MCF 10A (cell line): ENCODE measurements around the gene FAM221B. TPM values are rescaled to one million over a fixed set of nuclear protein-coding genes. Genes with fewer than 3 reads are reported as not detected.
A peak's percentile ranks its signal among the peaks of the same experiment; 100 is the strongest.

ENCODE experiments used
- BruUV-seq: library from RNA; stranded (reverse); fragments of 400-500 nt; replicated peaks from 2 replicates; lab custom pipeline; 2021; lab: Mats Ljungman, UMichigan
- CTCF ChIA-PET: fragments of 300-600 bp; sonication (Branson Sonifier 250); formaldehyde crosslinking; extraction: SDS; loops from one replicate; lab custom pipeline; 2021; ENCODE audit warnings: antibody characterized with exemption, inconsistent platforms; lab: Yijun Ruan, JAX
- POLR2A ChIA-PET: fragments of 300-600, 350-650 bp; sonication (Branson Sonifier 250); formaldehyde crosslinking; extraction: SDS; loops from one replicate; lab custom pipeline; 2020; ENCODE audit warnings: antibody characterized with exemption, inconsistent platforms; lab: Yijun Ruan, JAX
- DNase-seq: peaks from one replicate; pipeline ENCODE4 v3.0.0-alpha.2; 2018; ENCODE audit not compliant: unreplicated experiment
- H3K27ac Mint-ChIP-seq: one replicate; pipeline ENCODE4 v1.8.0; 2022; ENCODE audit warnings: mild to moderate bottlenecking, low read depth, mixed read lengths; ENCODE audit not compliant: unreplicated experiment
- H3K27me3 Mint-ChIP-seq: one replicate; pipeline ENCODE4 v1.8.0; 2022; ENCODE audit warnings: mixed read lengths; ENCODE audit not compliant: insufficient read depth, unreplicated experiment
- H3K36me3 Mint-ChIP-seq: one replicate; pipeline ENCODE4 v1.8.0; 2022; ENCODE audit warnings: mild to moderate bottlenecking, moderate library complexity, mixed read lengths; ENCODE audit not compliant: insufficient read depth, unreplicated experiment
- H3K4me1 Mint-ChIP-seq: one replicate; pipeline ENCODE4 v1.8.0; 2022; ENCODE audit warnings: mixed read lengths; ENCODE audit not compliant: insufficient read depth, unreplicated experiment
- H3K4me3 Mint-ChIP-seq: one replicate; pipeline ENCODE4 v1.8.0; 2022; ENCODE audit warnings: mild to moderate bottlenecking, moderate library complexity, mixed read lengths; ENCODE audit not compliant: unreplicated experiment
- H3K9me3 Mint-ChIP-seq: one replicate; pipeline ENCODE4 v1.8.0; 2022; ENCODE audit warnings: mixed read lengths; ENCODE audit not compliant: unreplicated experiment
- CTCF ChIP-seq: fragments of 200-600 bp; IDR thresholded peaks from one replicate; pipeline ENCODE4 v1.8.0; 2022; ENCODE audit warnings: antibody characterized with exemption, mild to moderate bottlenecking; ENCODE audit not compliant: unreplicated experiment
- intact Hi-C: fragments of 100-400 bp; cut with micrococcal nuclease; formaldehyde crosslinking; loops from 2 replicates; pipeline ENCODE4 v1.14.1; 2022
- total RNA-seq: library from RNA; stranded (reverse); gene quantifications from 2 replicates; pipeline ENCODE4 v1.2.3, GENCODE V29; 2022

Gene FAM221B
- total RNA-seq, 1 experiment from 2014 or later: not detected

GRCh38 chr9:35839926-35840325, 11.4 kb upstream of the FAM221B start:
- no peak for TF ChIP-seq CTCF
- no peaks in the 10 kb centered on the region for H3K36me3 Mint-ChIP-seq
- DNase-seq: no peak
- no TSS peak for BruUV-seq
- peaks cover 10% of the 10 kb centered on the region for H3K27me3 Mint-ChIP-seq
- no peak overlapping the region for H3K4me3 Mint-ChIP-seq
- intact Hi-C loops: no loop called here
- peaks cover 7% of the 10 kb centered on the region for H3K4me1 Mint-ChIP-seq
- H3K27ac Mint-ChIP-seq: no peak overlapping the region
- no peaks in the 10 kb centered on the region for H3K9me3 Mint-ChIP-seq
- CTCF ChIA-PET: interaction anchor here (0.6 to 1.3 kb wide), 2 partner anchors 43 to 90 kb away, joined by 3 read pairs; no protein-coding TSS in a partner anchor
- POLR2A ChIA-PET: no interaction called here

- DNase-seq: no peak
- Mint-ChIP-seq H3K27me3 (peaks cover 10% of the 10 kb centered on the region), H3K4me1 (peaks cover 6% of the 10 kb centered on the region), H3K4me3 (no peak overlapping the region), H3K9me3 (no peaks in the 10 kb centered on the region), H3K27ac (no peak overlapping the region), H3K36me3 (no peaks in the 10 kb centered on the region)
- no TSS peak for BruUV-seq
- POLR2A ChIA-PET: interaction anchor here (1.6 kb wide), 1 partner anchor 21 kb away, joined by 3 read pairs; no protein-coding TSS in a partner anchor
- intact Hi-C loops: no loop called here
- CTCF ChIA-PET: interaction anchor here (0.7 to 2.1 kb wide), 4 partner anchors 9 to 46 kb away, joined by 3 to 10 read pairs (median 6); no protein-coding TSS in a partner anchor
- TF ChIP-seq CTCF: no peak
Measured at GRCh38 chr9:35836595-35836994, 8.1 kb upstream of the FAM221B start.

- no peak overlapping the region for H3K27ac Mint-ChIP-seq
- no peaks in the 10 kb centered on the region for H3K9me3 Mint-ChIP-seq
- peaks cover 10% of the 10 kb centered on the region for H3K27me3 Mint-ChIP-seq
- no peak for DNase-seq
- TF ChIP-seq CTCF: no peak
- intact Hi-C loops: no loop called here
- ChIA-PET CTCF (interaction anchor here (0.6 to 2.1 kb wide), 6 partner anchors 8 to 106 kb away, joined by 3 to 10 read pairs (median 4); no protein-coding TSS in a partner anchor), POLR2A (interaction anchor here (0.8 to 1.6 kb wide), 2 partner anchors 21 to 22 kb away, joined by 3 to 6 read pairs; partner anchors contain the start of gene HINT2)
- no peaks in the 10 kb centered on the region for H3K36me3 Mint-ChIP-seq
- H3K4me1 Mint-ChIP-seq: peaks cover 6% of the 10 kb centered on the region
- BruUV-seq: no TSS peak
- H3K4me3 Mint-ChIP-seq: no peak overlapping the region
Measured at GRCh38 chr9:35835766-35836165, 7.2 kb upstream of the FAM221B start.

- TF ChIP-seq CTCF: no peak
- CTCF ChIA-PET: interaction anchor here (0.6 to 2.1 kb wide), 8 partner anchors 9 to 107 kb away, joined by 3 to 10 read pairs (median 4); no protein-coding TSS in a partner anchor
- no TSS peak for BruUV-seq
Measured at GRCh38 chr9:35835216-35835632, 6.7 kb upstream of the FAM221B start.

More at GRCh38 chr9:35835216-35835632, 6.7 kb upstream of the FAM221B start:
- H3K36me3 Mint-ChIP-seq: no peaks in the 10 kb centered on the region
- peaks cover 10% of the 10 kb centered on the region for H3K27me3 Mint-ChIP-seq
- POLR2A ChIA-PET: interaction anchor here (0.8 kb wide), 1 partner anchor 21 kb away, joined by 6 read pairs; the partner anchor contains the start of gene HINT2
- peak; percentile 44 for DNase-seq
- peaks cover 8% of the 10 kb centered on the region for H3K4me1 Mint-ChIP-seq
- H3K27ac Mint-ChIP-seq: no peak overlapping the region
- intact Hi-C loops: no loop called here
- no peak overlapping the region for H3K4me3 Mint-ChIP-seq
- H3K9me3 Mint-ChIP-seq: no peaks in the 10 kb centered on the region
